ENCODE data around the gene CACNA1D.

CACNA1D gene

DNA sequence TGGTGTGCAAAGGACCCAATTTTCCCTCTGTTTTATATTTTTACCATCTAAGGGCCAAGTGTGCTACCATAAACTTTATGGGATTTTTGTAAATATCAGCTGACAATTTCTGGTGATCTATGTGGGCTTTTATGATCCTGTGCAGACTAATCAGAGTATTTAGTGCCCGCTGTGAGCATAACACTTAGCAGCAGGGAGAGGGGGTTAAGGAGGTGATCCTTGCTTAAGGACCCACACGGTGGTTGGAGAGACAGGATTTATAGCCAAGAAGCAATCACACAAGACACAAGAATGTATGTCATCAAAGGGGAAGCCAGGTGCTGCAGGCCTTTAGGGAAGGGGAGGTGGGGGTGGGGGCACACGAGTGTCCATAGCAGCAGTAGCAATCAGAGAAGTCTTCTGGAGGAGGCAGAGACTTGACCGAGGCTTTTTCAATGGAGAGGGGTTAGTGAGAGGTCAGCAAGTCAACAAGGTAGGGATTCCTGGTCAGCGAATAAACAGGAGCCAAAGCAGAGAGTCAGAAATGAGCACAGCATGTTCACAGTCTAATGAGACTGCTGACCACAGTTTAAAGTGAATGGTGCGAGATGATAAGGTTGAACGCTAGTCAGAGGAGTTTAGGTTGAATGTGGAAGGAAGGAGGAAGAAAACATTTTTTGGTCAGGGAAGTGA, 4.5 kb upstream of the CACNA1D start:
- no peak overlapping the region for H2BK15ac ChIP-seq (ENCODE audit: low read length)
- no peak overlapping the region for H3K9ac ChIP-seq (ENCODE audit: low read depth, low read length, poor library complexity)

DNA sequence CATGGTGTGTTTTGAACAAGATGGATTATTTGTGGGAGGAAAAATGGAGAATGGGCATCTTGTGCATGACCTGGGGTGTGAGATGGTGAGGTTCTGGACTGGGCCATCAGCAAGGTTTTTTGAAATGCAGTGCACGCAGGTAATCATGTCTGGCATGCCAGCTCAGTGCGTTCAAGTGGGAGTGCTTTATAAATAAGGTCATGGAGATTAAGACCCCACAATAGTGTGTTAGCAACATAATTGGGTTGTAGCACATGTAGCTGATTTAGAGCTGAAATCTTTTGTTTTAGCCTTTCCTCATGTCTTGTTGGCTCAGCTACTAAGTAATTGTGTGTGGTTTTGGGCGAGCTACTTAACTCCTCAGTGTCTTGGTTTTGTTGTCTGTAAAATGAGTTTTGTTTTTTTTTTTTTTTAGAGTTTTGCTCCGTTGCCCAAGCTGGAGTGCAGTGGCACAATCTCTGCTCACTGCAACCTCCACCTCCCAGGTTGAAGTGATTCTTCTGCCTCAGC, 3.9 kb upstream of the CACNA1D start:
- H3K4me2 ChIP-seq (ENCODE audit: insufficient read depth, low read length, poor library complexity, severe bottlenecking) = no peak overlapping the region
- H3K9ac ChIP-seq (ENCODE audit: low read depth, low read length, poor library complexity) = no peak overlapping the region
- peaks cover 11 to 39% (median 28%) of the 10 kb centered on the region in 3 experiments for H3K27me3 ChIP-seq (ENCODE audit: control insufficient read depth in 3 of 3, insufficient read depth in 3 of 3, low read depth in 1 of 3, low read length in 3 of 3)
- H4K8ac ChIP-seq (ENCODE audit: low read depth, low read length) = no peak overlapping the region
- H3K23ac ChIP-seq (ENCODE audit: low read depth, low read length, poor library complexity) = no peak overlapping the region
- H2BK15ac ChIP-seq (ENCODE audit: low read length) = no peak overlapping the region
- no peaks in the 10 kb centered on the region for H3K9me3 ChIP-seq (replicated peaks in 1 of 2; ENCODE audit: control insufficient read depth in 2 of 2, insufficient read depth in 1 of 2, low read depth in 1 of 2, low read length in 2 of 2)
- no peak overlapping the region for H2BK12ac ChIP-seq (ENCODE audit: low read length)
- no peak for DNase-seq (ENCODE audit: low spot score)
- H4K91ac ChIP-seq (ENCODE audit: low read depth, low read length, poor library complexity) = no peak overlapping the region
- no peak overlapping the region for H2BK5ac ChIP-seq (ENCODE audit: low read length)
- no CpG with 5 or more reads among the region's 4 CpGs for WGBS, 2 donors (ENCODE audit: extremely low coverage in 2 of 2, insufficient read length in 2 of 2, insufficient replicate concordance in 1 of 2)
- H2AFZ ChIP-seq (ENCODE audit: low read length) = no peak overlapping the region
- H2BK120ac ChIP-seq (ENCODE audit: low read depth, low read length) = no peak overlapping the region
- H3K4me3 ChIP-seq (ENCODE audit: low read length in 2 of 2) = no peak overlapping the region
- no peaks in the 10 kb centered on the region for H3K79me1 ChIP-seq (ENCODE audit: low read depth, low read length)
- no peak overlapping the region for H3K18ac ChIP-seq (ENCODE audit: low read length)
- no peak overlapping the region for H3K4ac ChIP-seq (ENCODE audit: low read length)
- no peaks in the 10 kb centered on the region for H3K36me3 ChIP-seq (replicated peaks in 1 of 2; ENCODE audit: control insufficient read depth in 2 of 2, insufficient read depth in 2 of 2, low read length in 2 of 2)
- peaks cover 9 to 10% of the 10 kb centered on the region in 2 donors for H3K4me1 ChIP-seq (ENCODE audit: control insufficient read depth in 2 of 2, insufficient read depth in 1 of 2, low read depth in 1 of 2, low read length in 2 of 2)
- no peak overlapping the region for H2AK5ac ChIP-seq (ENCODE audit: low read depth, low read length)
- H3K27ac ChIP-seq (replicated peaks; ENCODE audit: low read length) = no peak overlapping the region
- no peak overlapping the region for H3K14ac ChIP-seq (ENCODE audit: low read length)

More for the DNA sequence above, 4.5 kb upstream of the CACNA1D start:
- Histone ChIP-seq H3K36me3 (replicated peaks in 1 of 2; ENCODE audit: control insufficient read depth in 2 of 2, insufficient read depth in 2 of 2, low read length in 2 of 2) (no peaks in the 10 kb centered on the region), H3K14ac (ENCODE audit: low read length) (no peak overlapping the region), H3K4me2 (ENCODE audit: insufficient read depth, low read length, poor library complexity, severe bottlenecking) (no peak overlapping the region), H2BK5ac (ENCODE audit: low read length) (no peak overlapping the region), H3K27me3 (ENCODE audit: control insufficient read depth in 3 of 3, insufficient read depth in 3 of 3, low read depth in 1 of 3, low read length in 3 of 3) (peaks cover 6 to 34% (median 22%) of the 10 kb centered on the region in 3 experiments), H2BK120ac (ENCODE audit: low read depth, low read length) (no peak overlapping the region), H3K4ac (ENCODE audit: low read length) (no peak overlapping the region), H3K4me1 (ENCODE audit: control insufficient read depth in 2 of 2, insufficient read depth in 1 of 2, low read depth in 1 of 2, low read length in 2 of 2) (peaks cover 3 to 6% of the 10 kb centered on the region in 2 donors), H3K4me3 (ENCODE audit: low read length in 2 of 2) (no peak overlapping the region), H3K79me1 (ENCODE audit: low read depth, low read length) (no peaks in the 10 kb centered on the region), H2AK5ac (ENCODE audit: low read depth, low read length) (no peak overlapping the region), H3K27ac (replicated peaks; ENCODE audit: low read length) (no peak overlapping the region), H2AFZ (ENCODE audit: low read length) (no peak overlapping the region), H4K8ac (ENCODE audit: low read depth, low read length) (no peak overlapping the region), H3K23ac (ENCODE audit: low read depth, low read length, poor library complexity) (no peak overlapping the region), H3K18ac (ENCODE audit: low read length) (no peak overlapping the region), H2BK12ac (ENCODE audit: low read length) (no peak overlapping the region), H4K91ac (ENCODE audit: low read depth, low read length, poor library complexity) (no peak overlapping the region), H3K9me3 (replicated peaks in 1 of 2; ENCODE audit: control insufficient read depth in 2 of 2, insufficient read depth in 1 of 2, low read depth in 1 of 2, low read length in 2 of 2) (no peaks in the 10 kb centered on the region)
- 100% methylated on average over 1 of the region's 7 CpGs; no CpG with 5 or more reads in 1 of the 2 donors for WGBS, 2 donors (ENCODE audit: extremely low coverage in 2 of 2, insufficient read length in 2 of 2, insufficient replicate concordance in 1 of 2)
- no peak for DNase-seq (ENCODE audit: low spot score)

DNA sequence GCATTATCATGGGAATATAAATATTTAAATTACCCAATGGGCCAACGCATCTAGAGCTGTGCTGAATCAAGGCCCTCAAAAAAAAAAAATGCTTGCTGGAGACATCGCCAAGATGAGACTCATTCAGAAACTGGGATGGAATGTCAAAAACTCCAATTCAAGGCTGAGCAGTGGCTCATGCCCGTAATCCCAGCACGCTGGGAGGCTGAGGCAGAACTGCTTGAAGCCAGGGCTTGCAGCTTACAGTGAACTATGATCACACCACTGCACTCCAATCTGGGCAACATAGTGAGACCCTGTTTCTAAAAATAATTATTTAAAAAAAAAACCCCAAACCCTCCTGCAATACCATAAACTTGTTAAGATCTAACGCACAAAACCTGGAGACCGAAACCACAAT, 3.1 kb upstream of the CACNA1D start:
- Histone ChIP-seq H3K9me3 (replicated peaks in 1 of 2; ENCODE audit: control insufficient read depth in 2 of 2, insufficient read depth in 1 of 2, low read depth in 1 of 2, low read length in 2 of 2) (no peaks in the 10 kb centered on the region), H3K27me3 (ENCODE audit: control insufficient read depth in 3 of 3, insufficient read depth in 3 of 3, low read depth in 1 of 3, low read length in 3 of 3) (peaks cover 11 to 40% (median 35%) of the 10 kb centered on the region in 3 experiments), H2AFZ (ENCODE audit: low read length) (no peak overlapping the region), H2BK120ac (ENCODE audit: low read depth, low read length) (no peak overlapping the region), H3K79me1 (ENCODE audit: low read depth, low read length) (no peaks in the 10 kb centered on the region), H2BK15ac (ENCODE audit: low read length) (no peak overlapping the region), H3K4me2 (ENCODE audit: insufficient read depth, low read length, poor library complexity, severe bottlenecking) (no peak overlapping the region), H4K8ac (ENCODE audit: low read depth, low read length) (no peak overlapping the region), H2BK12ac (ENCODE audit: low read length) (no peak overlapping the region), H3K23ac (ENCODE audit: low read depth, low read length, poor library complexity) (no peak overlapping the region), H3K14ac (ENCODE audit: low read length) (no peak overlapping the region), H3K4me3 (ENCODE audit: low read length in 2 of 2) (no peak overlapping the region), H3K18ac (ENCODE audit: low read length) (no peak overlapping the region), H3K27ac (replicated peaks; ENCODE audit: low read length) (no peak overlapping the region), H3K4me1 (ENCODE audit: control insufficient read depth in 2 of 2, insufficient read depth in 1 of 2, low read depth in 1 of 2, low read length in 2 of 2) (peaks cover 14 to 15% of the 10 kb centered on the region in 2 donors), H4K91ac (ENCODE audit: low read depth, low read length, poor library complexity) (no peak overlapping the region), H3K36me3 (replicated peaks in 1 of 2; ENCODE audit: control insufficient read depth in 2 of 2, insufficient read depth in 2 of 2, low read length in 2 of 2) (no peaks in the 10 kb centered on the region), H2AK5ac (ENCODE audit: low read depth, low read length) (no peak overlapping the region), H2BK5ac (ENCODE audit: low read length) (no peak overlapping the region), H3K4ac (ENCODE audit: low read length) (no peak overlapping the region), H3K9ac (ENCODE audit: low read depth, low read length, poor library complexity) (no peak overlapping the region)
- no CpG with 5 or more reads among the region's 6 CpGs for WGBS, 2 donors (ENCODE audit: extremely low coverage in 2 of 2, insufficient read length in 2 of 2, insufficient replicate concordance in 1 of 2)
- DNase-seq (ENCODE audit: low spot score) = no peak

DNA sequence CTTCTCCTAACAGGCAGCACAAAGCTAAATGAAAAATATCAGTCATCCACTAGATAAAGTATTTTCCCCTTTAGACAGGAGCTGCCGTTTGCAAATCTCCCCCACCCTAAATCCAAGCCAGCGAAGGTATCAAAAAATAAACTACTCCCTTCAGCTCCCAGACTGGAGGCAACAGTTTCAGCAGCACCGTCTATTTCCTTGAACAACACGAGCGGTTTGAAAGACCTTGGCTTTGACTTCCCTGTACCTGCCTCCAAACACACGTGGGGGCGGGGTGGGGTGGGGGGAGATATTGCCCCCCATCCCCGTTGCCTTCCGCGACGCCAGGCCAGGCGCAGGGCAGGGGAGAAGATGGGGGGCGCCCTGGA, 832 bp upstream of the CACNA1D start:
- H4K91ac ChIP-seq (ENCODE audit: low read depth, low read length, poor library complexity) = no peak overlapping the region
- WGBS, 2 donors (ENCODE audit: extremely low coverage in 2 of 2, insufficient read length in 2 of 2, insufficient replicate concordance in 1 of 2) = no CpG with 5 or more reads among the region's 13 CpGs
- DNase-seq (ENCODE audit: low spot score) = no peak
- H3K27me3 ChIP-seq (ENCODE audit: control insufficient read depth in 3 of 3, insufficient read depth in 3 of 3, low read depth in 1 of 3, low read length in 3 of 3) = peaks cover 11 to 45% (median 39%) of the 10 kb centered on the region in 3 experiments
- H3K27ac ChIP-seq (replicated peaks; ENCODE audit: low read length) = no peak overlapping the region
- no peak overlapping the region for H3K4ac ChIP-seq (ENCODE audit: low read length)
- no peak overlapping the region for H2BK15ac ChIP-seq (ENCODE audit: low read length)
- H2AFZ ChIP-seq (ENCODE audit: low read length) = peak overlapping the region; percentile 82
- H2AK5ac ChIP-seq (ENCODE audit: low read depth, low read length) = no peak overlapping the region
- H3K9ac ChIP-seq (ENCODE audit: low read depth, low read length, poor library complexity) = no peak overlapping the region
- H2BK12ac ChIP-seq (ENCODE audit: low read length) = no peak overlapping the region
- no peak overlapping the region for H3K18ac ChIP-seq (ENCODE audit: low read length)
- H3K79me1 ChIP-seq (ENCODE audit: low read depth, low read length) = no peaks in the 10 kb centered on the region
- no peaks in the 10 kb centered on the region for H3K9me3 ChIP-seq (replicated peaks in 1 of 2; ENCODE audit: control insufficient read depth in 2 of 2, insufficient read depth in 1 of 2, low read depth in 1 of 2, low read length in 2 of 2)
- H3K23ac ChIP-seq (ENCODE audit: low read depth, low read length, poor library complexity) = peak overlapping the region; percentile 44
- H2BK5ac ChIP-seq (ENCODE audit: low read length) = no peak overlapping the region
- no peak overlapping the region for H3K14ac ChIP-seq (ENCODE audit: low read length)
- H3K4me1 ChIP-seq (ENCODE audit: control insufficient read depth in 2 of 2, insufficient read depth in 1 of 2, low read depth in 1 of 2, low read length in 2 of 2) = peaks cover 14 to 34% of the 10 kb centered on the region in 2 donors
- peak overlapping the region; percentile 87 for H3K4me2 ChIP-seq (ENCODE audit: insufficient read depth, low read length, poor library complexity, severe bottlenecking)
- H3K36me3 ChIP-seq (replicated peaks in 1 of 2; ENCODE audit: control insufficient read depth in 2 of 2, insufficient read depth in 2 of 2, low read length in 2 of 2) = no peaks in the 10 kb centered on the region
- no peak overlapping the region for H2BK120ac ChIP-seq (ENCODE audit: low read depth, low read length)
- H3K4me3 ChIP-seq (ENCODE audit: low read length in 2 of 2) = peak overlapping the region; percentile 46 to 77
- no peak overlapping the region for H4K8ac ChIP-seq (ENCODE audit: low read depth, low read length)

Measured in neuronal stem cell (in vitro differentiated cells).